Measurements from ENCODE around the gene CGNL1. TPM values are rescaled to one million over a fixed set of nuclear protein-coding genes. Genes with fewer than 3 reads are reported as not detected.
A peak's percentile ranks its signal among the peaks of the same experiment; 100 is the strongest.

CGNL1 gene
- total and polyA plus RNA-seq, 8 donors, result 26.5 to 68.1 (median 34.5) TPM

DNA sequence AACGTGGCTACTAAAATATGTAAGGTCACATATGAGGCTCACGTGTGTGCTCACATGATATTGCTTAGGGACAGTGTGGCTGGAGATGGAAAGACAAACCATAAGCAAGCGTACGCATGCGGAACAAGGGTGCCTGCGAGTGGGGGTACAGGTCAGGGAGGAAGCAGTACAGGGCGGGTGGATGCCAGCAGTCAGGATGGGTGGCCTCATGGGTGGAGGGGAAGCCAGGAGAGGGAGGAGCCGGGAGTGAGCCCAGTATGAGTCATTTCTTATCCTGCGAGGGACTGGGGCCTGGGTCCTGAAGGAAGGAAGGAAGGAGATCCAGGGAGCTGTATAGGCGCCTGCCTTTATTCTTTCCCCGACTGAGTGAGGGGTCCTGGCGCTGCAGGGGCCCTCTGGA, 42.0 kb upstream of the CGNL1 start:
- intact Hi-C loops (cut with DNase I), result loop anchor here in 1 of 2 donors (10.0 kb wide), 1 partner anchor 201 kb away; no protein-coding TSS in a partner anchor
- H3K4me1 ChIP-seq, result peaks cover 0 to 22% of the 10 kb centered on the region in 2 donors

GRCh38 chr15:57335293-57335715, 41.0 kb upstream of the CGNL1 start:
- H3K4me3 ChIP-seq, result no peak overlapping the region
- intact Hi-C loops (cut with DNase I), result loop anchor here in 1 of 2 donors (10.0 kb wide), 1 partner anchor 199 kb away; no protein-coding TSS in a partner anchor
- ATAC-seq (no peak), DNase-seq (no peak)
- no peaks in the 10 kb centered on the region for H3K9me3 ChIP-seq
- H3K27ac ChIP-seq, result no peak overlapping the region
- no peak for TF ChIP-seq CTCF (IDR thresholded peaks at IDR 0.05)
- H3K36me3 ChIP-seq, result no peaks in the 10 kb centered on the region
- H3K4me1 ChIP-seq, result peaks cover 0 to 22% of the 10 kb centered on the region in 2 donors
- H3K27me3 ChIP-seq, result no peaks in the 10 kb centered on the region

More for the DNA sequence above, 42.0 kb upstream of the CGNL1 start:
- Histone ChIP-seq H3K27me3 (peaks cover 0 to 3% of the 10 kb centered on the region in 2 donors), H3K27ac (peak overlapping the region in 1 of 2 donors; percentile 8), H3K9me3 (no peaks in the 10 kb centered on the region), H3K36me3 (no peaks in the 10 kb centered on the region), H3K4me3 (no peak overlapping the region)
- peak; percentile 82 for ATAC-seq
- no peak for TF ChIP-seq CTCF (IDR thresholded peaks at IDR 0.05)
- peak in 1 of 4 donors; percentile 64 for DNase-seq

GRCh38 chr15:57335719-57336118, 40.6 kb upstream of the CGNL1 start:
- DNase-seq, result no peak
- no peak for TF ChIP-seq CTCF (IDR thresholded peaks at IDR 0.05)
- Histone ChIP-seq H3K27ac (no peak overlapping the region), H3K27me3 (no peaks in the 10 kb centered on the region), H3K9me3 (no peaks in the 10 kb centered on the region), H3K4me3 (no peak overlapping the region), H3K4me1 (peaks cover 0 to 22% of the 10 kb centered on the region in 2 donors), H3K36me3 (no peaks in the 10 kb centered on the region)
- ATAC-seq, result no peak
- intact Hi-C loops (cut with DNase I), result loop anchor here in 1 of 2 donors (10.0 kb wide), 1 partner anchor 199 kb away; no protein-coding TSS in a partner anchor

DNA sequence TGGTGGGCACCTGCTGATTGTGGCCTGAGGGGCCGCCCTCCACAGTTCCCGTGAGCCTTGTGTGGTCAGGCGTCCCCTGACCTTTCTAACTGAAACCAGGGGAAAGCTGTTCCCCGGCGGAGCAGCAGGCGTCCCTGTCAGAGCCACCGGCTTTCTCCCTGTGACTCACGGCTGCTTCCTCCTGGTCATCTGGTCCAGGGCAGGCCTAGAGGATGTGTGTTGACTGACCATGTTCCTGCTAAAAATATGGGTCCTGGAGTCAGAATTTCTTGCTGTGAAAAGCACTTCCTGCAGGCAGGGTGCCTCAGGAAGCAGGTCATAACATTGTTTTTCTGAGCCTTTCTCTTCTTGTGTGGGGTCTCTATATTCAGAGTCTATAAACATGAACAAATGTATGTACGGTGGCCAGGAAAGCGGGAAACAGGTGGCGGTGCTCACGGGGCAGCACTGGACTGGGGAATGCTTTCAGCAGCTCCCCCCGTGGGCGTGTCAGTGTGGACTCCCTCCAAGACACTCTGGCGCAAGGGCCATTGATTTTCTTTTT, 38.4 kb upstream of the CGNL1 start:
- H3K9me3 ChIP-seq, result no peaks in the 10 kb centered on the region
- peaks cover 0 to 22% of the 10 kb centered on the region in 2 donors for H3K4me1 ChIP-seq
- intact Hi-C loops (cut with DNase I), result loop anchor here in 1 of 2 donors (10.0 kb wide), 1 partner anchor 197 kb away; no protein-coding TSS in a partner anchor
- peak overlapping the region in 1 of 2 donors; percentile 62 for H3K27ac ChIP-seq
- DNase-seq, result peak in 1 of 4 donors; percentile 52
- H3K4me3 ChIP-seq, result no peak overlapping the region
- no peak for TF ChIP-seq CTCF (IDR thresholded peaks at IDR 0.05)
- H3K27me3 ChIP-seq, result no peaks in the 10 kb centered on the region
- peak; percentile 1 for ATAC-seq
- no peaks in the 10 kb centered on the region for H3K36me3 ChIP-seq

GRCh38 chr15:57339321-57339720, 37.0 kb upstream of the CGNL1 start:
- intact Hi-C loops (cut with DNase I), result loop anchor here in 1 of 2 donors (10.0 kb wide), 1 partner anchor 195 kb away; no protein-coding TSS in a partner anchor

More at GRCh38 chr15:57339321-57339720, 37.0 kb upstream of the CGNL1 start:
- ATAC-seq (no peak), DNase-seq (no peak)
- H3K27ac ChIP-seq, result no peak overlapping the region
- no peak for TF ChIP-seq CTCF (IDR thresholded peaks at IDR 0.05)
- H3K9me3 ChIP-seq, result no peaks in the 10 kb centered on the region
- no peaks in the 10 kb centered on the region for H3K36me3 ChIP-seq
- peaks cover 0 to 14% of the 10 kb centered on the region in 2 donors for H3K4me1 ChIP-seq
- no peak overlapping the region for H3K4me3 ChIP-seq
- no peaks in the 10 kb centered on the region for H3K27me3 ChIP-seq

Measured in left lung (tissue), 10 donors.